ENCODE results near the gene IQCH. TPM values are rescaled to one million over a fixed set of nuclear protein-coding genes. Genes with fewer than 3 reads are reported as not detected.

IQCH gene
- total and polyA plus RNA-seq, 9 of the 15 experiments (the other 6 are each of a cell fraction or from before 2014, with no cell fraction given) = 1.8 to 3.9 (median 2.7) TPM

- TF ChIP-seq ZBTB43 (CRISPR knock-in tag; IDR thresholded peaks at IDR 0.05) (no peak), NFIC (IDR thresholded peaks at IDR 0.05) (no peak), RHOXF2B (CRISPR knock-in tag; conservative IDR thresholded peaks at IDR 0.05) (no peak), SIX5 (IDR thresholded peaks at IDR 0.05; ENCODE audit: borderline replicate concordance in 1 of 2, insufficient read depth in 1 of 2, low read depth in 1 of 2, low read length in 2 of 2) (no peak), HDGF (IDR thresholded peaks at IDR 0.05) (no peak), MEF2A (IDR thresholded peaks at IDR 0.05; ENCODE audit: control insufficient read depth, low read depth, low read length) (no peak), SIN3A (IDR thresholded peaks at IDR 0.05; ENCODE audit: borderline replicate concordance in 2 of 2, control insufficient read depth in 1 of 2, low read depth in 2 of 2, low read length in 2 of 2) (no peak), MBD1 (CRISPR knock-in tag; IDR thresholded peaks at IDR 0.05) (no peak), ZNF57 (CRISPR knock-in tag; IDR thresholded peaks at IDR 0.05) (no peak), ESRRA (IDR thresholded peaks at IDR 0.05; ENCODE audit: borderline replicate concordance, low read depth) (no peak), YBX1 (IDR thresholded peaks at IDR 0.05) (no peak), NRF1 (conservative IDR thresholded peaks at IDR 0.05 in 1 of 2, IDR thresholded peaks at IDR 0.05 in 1 of 2) (no peak; a peak in 2 of 4 replicates), PKNOX1 (IDR thresholded peaks at IDR 0.05) (no peak), DPF2 (IDR thresholded peaks at IDR 0.05) (peak; percentile 29), ESRRB (CRISPR knock-in tag; IDR thresholded peaks at IDR 0.05; ENCODE audit: borderline replicate concordance) (no peak), THAP12 (CRISPR knock-in tag; IDR thresholded peaks at IDR 0.05) (no peak)
- TF ChIP-seq, protein P1, sequence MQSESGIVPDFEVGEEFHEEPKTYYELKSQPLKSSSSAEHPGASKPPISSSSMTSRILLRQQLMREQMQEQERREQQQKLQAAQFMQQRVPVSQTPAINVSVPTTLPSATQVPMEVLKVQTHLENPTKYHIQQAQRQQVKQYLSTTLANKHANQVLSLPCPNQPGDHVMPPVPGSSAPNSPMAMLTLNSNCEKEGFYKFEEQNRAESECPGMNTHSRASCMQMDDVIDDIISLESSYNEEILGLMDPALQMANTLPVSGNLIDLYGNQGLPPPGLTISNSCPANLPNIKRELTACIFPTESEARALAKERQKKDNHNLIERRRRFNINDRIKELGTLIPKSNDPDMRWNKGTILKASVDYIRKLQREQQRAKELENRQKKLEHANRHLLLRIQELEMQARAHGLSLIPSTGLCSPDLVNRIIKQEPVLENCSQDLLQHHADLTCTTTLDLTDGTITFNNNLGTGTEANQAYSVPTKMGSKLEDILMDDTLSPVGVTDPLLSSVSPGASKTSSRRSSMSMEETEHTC (IDR thresholded peaks at IDR 0.05) = no peak
- TF ChIP-seq, protein P2, sequence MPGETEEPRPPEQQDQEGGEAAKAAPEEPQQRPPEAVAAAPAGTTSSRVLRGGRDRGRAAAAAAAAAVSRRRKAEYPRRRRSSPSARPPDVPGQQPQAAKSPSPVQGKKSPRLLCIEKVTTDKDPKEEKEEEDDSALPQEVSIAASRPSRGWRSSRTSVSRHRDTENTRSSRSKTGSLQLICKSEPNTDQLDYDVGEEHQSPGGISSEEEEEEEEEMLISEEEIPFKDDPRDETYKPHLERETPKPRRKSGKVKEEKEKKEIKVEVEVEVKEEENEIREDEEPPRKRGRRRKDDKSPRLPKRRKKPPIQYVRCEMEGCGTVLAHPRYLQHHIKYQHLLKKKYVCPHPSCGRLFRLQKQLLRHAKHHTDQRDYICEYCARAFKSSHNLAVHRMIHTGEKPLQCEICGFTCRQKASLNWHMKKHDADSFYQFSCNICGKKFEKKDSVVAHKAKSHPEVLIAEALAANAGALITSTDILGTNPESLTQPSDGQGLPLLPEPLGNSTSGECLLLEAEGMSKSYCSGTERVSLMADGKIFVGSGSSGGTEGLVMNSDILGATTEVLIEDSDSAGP (CRISPR knock-in tag; IDR thresholded peaks at IDR 0.05) = no peak
Observed at GRCh38 chr15:67520321-67521028, 265.9 kb downstream of the IQCH start (continued).

Measured in K562 (cell line).